Superior temporal gyrus (tissue), 1 donor: ENCODE results near the gene KRT12.

Experiments
- DNase-seq: peaks from one replicate; pipeline ENCODE4 v3.0.0-alpha.2; 2016; ENCODE audit errors: extremely low spot score

KRT12 gene

DNA sequence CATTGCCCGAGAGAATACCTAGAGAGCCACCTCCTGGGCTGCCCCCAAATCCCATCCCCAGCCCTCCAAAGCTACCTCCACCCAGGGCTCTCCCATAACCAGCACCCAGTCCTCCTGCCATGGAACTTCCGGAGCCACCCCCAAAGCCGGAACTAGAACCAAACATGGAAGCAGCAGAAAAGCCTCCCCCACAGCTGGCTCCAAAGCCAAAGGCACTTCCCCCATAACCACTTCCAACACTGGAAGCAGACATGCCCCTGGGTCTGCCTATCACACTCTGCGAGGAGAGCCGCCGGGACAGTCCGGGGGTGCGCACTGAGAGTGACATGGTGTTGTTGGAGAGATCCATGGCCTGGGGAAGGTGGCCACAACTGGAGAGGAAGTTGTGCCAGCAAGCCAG, at the start of gene KRT12:
Gene KRT12 (minus strand): TSS at position 386 of the 400 bp plus-strand sequence. CDS start 37 bp downstream, at position 349.
- no peak for DNase-seq

DNA sequence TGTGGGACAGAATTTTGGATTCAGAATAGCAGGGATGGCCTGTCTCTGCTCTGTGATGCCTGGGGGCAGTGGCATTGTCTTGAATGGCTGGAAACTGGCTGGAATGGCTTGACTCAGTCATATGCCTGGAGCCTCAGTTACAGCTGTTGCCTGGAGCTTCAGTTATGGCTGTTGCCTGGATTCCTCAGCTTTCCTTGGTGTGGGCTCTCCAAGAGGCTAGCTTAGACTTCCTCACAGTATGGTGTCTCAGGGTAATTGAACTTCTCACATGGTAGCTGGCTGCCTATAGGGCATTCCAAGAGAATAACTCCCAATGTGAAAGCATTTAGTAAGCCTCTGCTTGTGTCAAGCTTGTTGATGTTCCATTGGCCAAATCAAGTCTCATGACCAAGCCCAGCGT, 49.3 kb upstream of the KRT12 start:
- DNase-seq, result no peak

DNA sequence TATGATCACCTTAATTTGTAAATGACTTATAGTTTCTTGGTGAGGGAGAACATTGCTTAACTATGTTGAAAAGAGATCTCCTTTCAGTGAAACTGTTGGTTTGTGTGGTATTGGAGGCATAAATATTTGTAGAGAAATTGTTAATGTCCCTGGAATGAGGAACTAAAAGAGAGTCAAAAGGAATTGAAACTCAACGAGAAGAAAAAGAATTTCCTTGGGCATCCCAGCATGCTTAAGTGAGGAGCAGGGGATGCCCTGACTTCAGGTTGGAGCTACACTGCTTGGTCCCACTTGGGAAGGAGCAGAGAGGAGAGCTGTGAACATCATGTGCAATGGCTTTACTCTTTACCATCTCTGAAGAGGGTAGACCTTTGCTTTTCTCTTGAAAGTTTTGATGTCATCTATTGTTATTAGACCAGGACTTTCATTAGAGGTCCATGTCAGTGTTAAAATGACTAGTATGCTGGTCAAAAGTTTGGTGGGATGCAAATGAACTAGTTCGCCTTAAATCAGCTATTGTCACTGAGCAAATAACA, 48.8 kb upstream of the KRT12 start:
- DNase-seq, result no peak

DNA sequence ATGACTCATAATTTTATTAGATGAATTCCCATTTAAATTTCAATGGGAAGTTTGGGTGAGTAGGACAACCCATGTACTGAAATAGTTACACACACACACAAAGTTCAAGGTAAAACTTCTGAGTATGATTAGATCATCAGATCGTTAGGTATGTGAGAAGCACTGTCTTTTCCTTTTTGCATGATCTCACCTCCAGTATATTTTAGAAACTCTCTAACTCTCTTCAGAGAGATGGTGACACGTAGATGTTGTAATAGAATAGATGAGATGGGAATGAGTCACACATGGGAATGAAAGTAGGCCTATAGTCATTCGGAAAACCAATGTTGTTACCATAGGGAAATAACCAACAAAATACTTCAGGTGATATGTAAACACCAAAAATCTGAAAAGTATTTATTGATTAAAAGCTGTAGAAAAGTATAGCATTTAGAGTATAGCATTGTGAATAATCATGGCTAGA, 48.2 kb upstream of the KRT12 start:
- no peak for DNase-seq

DNA sequence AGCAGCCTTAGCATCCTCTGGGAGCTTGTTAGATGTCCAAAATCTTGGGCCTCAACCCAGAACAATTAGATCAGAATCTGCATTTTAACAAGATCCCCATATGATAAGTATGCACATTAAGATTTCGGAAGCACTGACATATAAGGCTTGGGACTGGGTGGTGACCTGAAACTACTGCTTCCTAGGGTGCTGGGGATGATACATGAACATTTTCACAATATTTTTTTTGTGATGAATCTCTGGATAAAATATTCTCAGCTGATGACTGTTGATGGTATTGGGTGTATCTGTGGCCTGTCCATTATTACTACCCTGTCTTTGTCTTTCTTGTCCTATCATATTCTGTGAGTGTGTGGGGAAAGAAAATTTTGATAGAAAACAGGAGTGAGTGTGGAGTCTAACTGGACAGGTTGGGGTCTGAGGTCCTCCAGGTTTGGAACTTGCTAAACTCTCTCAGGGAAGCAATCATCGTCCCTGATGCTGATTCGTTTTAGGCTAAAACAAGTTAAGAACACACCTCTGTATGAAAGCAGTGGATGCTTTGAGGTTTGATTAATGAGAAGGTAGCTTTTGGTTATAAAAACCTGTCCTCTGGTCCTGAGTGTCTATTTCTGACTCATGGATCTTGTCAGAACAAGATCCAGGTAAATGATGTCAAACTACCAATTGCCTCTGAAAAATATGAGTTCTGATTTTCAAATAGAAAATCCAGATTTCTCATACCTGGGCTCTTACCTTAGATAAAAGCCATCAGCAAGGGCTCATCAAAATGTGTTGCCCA, 47.2 kb upstream of the KRT12 start:
- DNase-seq, result no peak

DNA sequence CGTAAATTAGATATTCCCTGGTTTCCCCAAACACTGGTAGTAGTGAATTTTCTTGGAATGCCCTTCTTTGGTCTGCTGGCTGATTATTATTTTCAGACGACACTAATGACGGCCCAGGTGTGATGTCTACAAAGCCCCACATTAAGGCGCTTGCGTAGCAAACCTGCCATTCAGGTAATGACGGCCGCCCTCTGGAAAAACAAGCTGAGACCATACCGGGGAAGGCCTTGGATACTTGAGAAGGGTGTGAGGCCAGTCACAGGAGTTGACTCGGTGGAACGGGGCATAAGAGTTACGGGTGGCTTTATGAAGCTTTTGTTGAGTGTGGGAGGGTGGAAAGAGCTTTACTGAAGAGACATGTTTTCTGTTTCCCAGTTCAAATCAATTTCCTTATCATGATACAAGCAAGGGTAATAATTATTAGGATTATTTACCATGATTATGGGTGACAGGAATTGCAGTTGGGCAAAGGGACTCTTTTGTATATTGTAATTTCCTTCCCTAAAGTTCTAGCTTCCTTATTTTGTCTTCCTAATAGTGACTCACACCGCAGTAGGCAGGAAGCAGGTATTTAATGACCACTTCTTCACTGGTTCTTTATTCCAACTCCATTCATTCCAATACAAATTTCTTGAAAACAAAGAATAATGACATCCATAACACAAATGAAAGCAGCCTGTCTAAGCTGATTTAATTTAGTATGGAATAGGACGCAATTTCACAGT, 45.6 kb upstream of the KRT12 start:
- no peak for DNase-seq

DNA sequence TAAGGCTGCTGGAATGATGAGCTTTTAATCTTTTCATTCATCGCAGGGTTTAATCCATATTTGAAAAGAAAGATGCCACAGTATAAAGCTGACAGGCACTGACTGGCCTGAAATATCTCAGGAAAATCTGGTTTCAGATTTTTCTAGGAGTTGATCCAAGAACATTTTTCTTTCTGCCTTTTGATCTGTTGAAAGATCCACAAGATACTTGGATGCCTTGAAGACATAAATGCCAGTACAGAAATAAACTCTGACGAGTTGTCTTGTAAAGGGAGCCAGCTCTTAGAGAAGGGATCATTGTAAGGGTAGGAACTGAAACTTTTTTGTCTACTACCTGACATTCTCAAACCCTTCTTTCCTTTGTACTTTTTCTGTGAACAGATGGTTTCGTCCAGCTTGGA, 43.4 kb upstream of the KRT12 start:
- peak; percentile 65 for DNase-seq

DNA sequence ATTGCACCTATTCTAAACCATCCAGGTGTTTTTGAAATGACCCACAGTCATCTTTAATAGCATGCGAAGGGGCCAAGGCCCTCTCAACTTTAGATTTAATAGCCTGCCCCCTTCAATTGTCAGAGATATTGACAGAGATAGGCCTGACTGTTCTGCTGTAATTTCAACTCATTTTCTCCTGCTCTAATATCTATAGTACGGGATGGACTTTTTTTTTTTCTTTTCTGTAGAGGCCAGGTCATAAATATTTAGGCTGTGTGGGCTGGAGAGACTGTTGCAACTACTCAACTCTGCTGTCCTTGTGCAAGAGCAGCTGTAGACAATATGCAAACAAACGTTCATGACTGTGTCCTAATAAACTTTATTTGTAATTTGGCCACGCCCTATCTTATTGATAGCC, 42.7 kb upstream of the KRT12 start:
- DNase-seq, result no peak

DNA sequence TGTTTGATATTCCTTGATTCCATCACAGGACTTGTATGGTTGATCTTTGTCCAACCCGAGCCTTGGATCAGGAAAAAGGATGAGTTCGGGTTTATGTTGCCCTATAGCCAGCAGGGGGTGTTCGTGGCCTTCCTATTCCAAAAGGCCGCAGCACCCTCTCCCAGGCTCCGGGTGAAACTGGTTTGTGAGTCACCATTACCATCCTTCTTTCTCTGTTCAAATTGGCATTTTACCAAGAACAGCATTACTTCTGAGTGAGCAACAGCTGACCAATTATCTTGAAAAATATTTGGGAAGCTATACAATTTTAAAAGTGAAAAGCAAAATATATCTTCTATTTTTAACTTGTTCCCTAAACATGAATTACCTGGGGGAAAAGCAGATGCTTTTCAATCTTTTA, 42.3 kb upstream of the KRT12 start:
- peak; percentile 91 for DNase-seq

DNA sequence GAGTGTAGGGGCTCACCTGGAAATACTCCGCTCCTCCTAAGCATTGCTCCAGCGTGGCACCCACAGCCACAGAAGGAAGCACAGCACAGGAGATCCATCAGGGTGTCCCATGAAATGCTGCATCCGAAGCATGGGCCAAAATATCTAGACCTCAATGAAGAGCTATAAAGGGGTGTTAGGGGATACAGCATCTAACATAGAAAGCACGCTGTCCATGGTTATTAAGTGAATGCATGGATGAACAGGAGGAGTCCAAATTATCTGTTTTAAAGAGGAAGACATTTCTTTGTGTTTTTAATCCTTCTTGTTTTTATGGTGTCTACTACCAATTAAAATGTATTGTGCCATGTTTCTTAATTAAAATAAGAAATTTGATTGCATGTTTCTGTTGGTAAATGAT, 39.6 kb upstream of the KRT12 start:
- no peak for DNase-seq

DNA sequence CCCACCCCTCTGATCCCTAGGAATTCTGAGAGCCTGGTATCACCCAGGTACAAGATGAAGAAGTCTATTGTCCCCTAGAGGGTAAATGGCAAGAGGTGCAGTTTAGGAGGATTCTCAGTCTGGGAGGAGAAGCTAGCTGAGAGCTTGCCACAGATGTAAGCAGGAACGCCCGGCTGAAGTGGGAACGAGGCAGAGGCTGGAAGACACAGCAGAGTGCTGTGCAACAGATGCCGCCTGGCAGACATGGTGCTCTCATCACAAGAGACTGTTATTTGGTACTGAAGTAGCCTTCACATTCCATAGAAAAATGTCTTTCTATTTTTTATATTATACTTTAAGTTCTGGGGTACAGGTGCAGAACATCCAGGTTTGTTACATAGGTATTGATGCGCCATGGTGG, 38.3 kb upstream of the KRT12 start:
- no peak for DNase-seq

DNA sequence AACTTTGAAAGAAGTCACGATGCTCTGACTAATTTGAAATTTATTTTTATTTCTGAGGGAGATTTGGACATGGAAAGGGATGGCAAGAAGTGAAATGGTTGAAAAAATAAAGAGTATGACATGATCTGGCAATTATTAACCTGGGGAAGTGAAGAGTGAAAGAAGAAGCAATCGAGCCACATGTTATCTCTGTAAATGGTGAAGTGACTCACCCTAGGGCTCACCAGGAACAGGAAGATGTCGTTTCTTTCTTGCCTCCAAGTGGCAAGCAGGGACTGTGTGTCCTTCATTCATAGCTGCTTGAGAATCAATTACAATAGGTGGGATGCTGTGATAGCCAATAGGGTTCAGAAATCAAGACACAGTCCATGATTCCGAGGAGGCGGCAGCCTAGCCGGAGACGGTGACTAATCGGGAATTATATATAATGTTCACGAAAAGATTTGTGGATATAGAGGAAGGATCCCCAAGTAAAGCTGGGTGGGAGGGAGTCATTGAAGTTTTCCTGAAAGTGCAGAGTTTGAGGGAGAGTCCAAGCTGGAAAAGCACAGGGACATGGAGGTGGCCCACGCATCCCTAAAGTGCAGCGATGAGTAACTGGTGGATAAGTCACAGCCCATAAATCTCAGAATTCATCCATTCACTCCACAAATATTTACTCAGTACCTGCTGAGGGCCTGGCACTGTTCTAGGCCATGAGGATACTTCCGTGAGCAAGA, 36.3 kb upstream of the KRT12 start:
- DNase-seq, result peak; percentile 19

DNA sequence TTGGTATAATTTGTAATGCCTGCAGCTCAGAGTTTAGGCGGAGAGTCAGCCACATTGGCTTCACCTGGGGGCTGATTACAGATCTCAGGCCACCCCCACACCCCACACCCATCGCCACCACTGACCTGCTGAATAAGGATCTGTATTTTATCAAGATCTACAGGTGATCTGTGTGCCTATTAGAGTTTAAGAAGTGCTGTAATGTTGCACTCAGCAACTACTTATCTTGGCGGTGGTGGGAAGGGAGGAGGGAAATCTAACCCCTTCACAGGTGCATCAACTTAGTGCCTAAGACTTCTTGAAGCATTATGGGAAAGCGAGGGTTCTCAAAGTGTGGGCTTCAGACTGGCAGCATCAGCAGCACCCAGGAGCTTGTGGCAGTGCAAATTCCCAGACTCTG, 35.5 kb upstream of the KRT12 start:
- no peak for DNase-seq

DNA sequence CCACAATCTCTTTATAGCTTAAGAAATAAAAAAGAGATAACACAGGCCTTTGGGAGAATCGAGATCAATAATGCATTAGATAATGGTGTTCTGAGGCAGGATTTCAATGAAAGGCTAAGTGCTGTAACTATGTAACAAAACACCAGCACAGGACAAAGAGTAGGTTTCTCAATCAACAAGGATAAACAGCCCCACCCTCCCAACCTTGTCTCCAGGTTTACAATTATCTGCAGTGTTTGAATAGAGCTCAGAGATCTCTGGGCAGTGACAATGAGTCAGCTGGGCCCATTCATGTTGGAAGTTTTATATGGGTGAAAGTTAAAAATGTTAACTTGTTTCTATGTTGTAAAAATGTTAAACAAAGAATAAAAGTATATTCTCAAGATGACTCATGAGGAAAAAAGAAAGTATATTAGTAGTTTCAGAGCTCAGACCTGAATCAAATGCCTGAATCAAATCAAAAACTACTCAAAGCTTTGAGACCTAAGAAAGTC, 35.0 kb upstream of the KRT12 start:
- no peak for DNase-seq

DNA sequence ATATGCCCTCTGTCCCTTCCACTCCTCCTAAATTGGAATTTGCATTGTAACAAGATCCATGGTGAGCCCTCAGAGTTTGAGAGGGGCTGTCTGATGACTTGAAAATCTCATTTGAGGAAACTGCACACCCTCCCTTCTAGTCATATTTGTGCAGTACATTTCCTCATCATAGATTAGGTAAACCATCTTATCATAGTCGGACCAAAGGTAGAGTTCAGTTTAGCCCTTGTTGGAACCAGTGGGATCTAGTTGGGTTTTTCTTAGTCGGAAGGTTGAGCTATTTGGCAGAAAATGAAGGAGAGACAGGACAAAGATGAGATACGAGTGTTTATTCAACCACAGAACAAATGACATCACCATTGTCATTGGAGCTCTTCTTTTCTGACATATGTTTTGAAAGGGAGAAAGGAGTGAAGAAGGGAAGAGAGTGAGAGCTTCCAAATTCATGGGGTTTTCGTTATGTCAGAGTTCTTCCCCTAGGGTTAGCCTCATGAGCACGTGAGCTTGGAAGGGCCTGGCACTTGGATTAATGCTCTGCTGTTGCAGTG, 33.9 kb upstream of the KRT12 start:
- no peak for DNase-seq

DNA sequence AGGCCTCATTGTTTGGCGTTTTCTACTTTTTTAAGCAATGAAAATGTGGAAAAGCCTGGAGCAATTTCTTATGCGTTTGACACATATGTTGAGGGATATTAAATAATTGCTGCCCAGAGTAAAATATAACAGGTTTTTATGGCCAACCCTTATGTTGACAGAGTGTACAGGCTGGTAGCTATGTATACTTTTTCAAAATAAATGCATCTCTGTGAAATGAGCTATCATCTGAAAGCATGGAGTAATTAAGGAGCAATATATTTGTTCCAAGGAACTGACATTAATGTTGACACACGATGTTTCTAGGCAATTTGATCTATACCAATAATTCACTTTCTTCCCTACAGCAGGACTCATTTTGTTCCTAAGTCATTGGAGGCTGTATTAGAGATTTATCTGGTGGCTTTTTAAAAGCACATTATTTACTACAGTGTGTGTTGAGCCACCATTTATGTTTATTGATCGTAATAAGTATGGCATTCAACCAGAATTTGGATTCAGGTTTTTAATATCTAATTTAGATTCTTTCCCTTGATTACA, 30.0 kb upstream of the KRT12 start:
- no peak for DNase-seq

DNA sequence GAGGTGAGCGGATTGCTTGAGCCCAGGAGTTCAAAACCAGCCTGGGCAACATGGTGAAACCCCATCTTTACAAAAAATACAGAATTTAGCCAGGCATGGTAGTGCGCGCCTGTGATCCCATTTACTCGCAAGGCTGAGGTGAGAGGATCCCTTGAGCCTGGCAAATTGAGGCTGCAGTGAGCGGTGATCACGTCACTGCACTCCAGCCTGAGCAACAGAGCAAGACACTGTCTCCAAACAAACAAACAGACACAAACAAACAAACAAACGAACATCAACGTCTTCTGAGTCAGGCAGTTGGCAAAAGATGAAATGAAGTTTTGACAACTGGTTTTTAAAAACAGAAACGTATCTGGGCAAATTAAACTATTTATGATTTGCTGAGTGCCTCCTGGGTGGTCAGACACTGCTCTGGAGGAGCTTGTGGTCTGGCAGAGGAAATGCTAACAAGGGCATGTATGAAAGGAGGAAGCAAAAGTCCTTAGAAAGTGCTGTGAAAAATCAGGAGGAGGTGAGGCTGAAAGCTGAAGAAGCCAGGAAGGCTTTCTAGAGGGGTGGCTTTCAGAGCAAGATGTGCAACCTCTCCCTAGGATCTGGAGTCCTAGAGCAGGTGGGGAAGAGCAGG, 28.2 kb upstream of the KRT12 start:
- no peak for DNase-seq

DNA sequence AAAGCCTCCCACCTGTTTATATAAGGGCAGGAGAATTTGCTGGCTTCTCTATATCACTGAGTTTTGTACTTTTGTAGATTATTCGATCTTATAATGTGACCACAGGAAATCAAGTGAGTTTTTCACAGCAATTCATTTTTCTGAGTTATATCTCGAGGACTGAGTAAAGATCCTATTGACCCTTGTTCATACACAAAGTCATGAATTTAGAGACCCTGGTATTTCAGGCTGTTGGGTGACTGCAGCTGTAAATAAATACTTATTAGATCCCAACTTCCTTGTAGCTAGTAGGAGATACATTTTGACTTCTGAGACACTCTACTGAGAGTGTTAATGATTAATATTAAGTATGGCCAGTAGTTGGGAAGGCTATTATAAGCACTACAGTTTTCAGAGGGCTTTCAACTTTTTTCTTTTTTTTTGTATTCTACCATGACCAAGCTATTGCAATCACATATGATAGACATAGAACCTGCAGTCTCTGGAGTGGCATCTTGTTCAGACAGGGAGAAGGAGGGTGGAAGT, 21.2 kb upstream of the KRT12 start:
- no peak for DNase-seq

DNA sequence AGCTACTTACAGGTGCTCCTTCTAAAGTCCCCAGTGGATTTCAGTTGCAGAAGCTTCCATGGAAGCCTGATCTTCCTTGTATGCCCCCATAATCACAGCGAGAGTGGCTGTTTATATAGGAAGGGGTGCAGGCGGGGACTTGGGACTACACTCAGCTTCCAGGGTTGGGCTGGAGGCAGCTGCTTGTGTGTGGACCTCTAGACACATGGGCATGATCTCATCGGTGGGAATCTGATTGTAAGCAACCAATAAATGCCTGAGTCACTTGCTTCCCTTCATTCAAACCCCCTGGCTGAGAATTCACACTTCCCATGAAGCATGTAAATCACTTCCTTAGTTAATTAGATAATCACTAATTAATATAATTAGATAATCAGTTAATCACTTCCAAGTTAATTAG, 19.1 kb upstream of the KRT12 start:
- no peak for DNase-seq

DNA sequence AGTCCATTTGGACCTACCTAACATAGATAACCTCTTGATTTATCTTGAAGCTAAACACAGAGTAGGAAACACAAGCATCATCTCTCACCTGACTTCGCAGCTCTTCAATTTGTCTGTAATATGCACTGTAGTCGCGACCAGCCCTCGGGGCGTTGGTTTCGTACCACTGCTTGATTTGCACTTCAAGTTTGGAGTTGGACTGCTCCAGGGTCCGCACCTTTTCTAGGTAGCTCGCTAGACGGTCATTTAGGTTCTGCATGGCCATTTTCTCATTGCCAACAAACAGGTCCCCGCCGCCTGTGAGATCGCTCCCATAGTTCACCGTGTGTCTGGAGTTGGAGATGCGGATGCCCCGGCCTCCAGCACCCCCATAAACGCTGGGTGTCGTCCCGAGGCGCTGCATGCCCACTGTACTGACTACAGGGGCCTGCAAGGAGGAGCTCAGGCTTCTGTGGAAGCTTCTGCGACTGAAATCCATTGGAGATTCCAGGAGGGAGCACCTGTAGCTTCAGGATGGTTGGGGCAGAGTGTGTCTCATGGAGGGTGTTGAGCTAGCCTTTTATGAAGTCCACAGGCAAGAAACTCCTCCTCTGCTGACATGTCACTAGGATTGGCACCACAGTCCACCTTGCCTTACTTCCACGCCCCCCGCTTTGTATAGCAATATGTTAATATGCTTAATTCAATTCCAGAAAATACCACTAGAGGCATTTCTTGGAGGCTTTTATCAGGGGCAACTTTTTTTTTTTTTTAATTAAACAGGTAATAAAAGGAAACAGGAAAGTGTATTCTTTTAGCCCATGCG, 17.9 kb upstream of the KRT12 start, which contains the start of gene KRT20:
Gene KRT20 (minus strand): TSS at position 535 of the 805 bp plus-strand sequence. CDS start 57 bp downstream, at position 478.
- no peak for DNase-seq
